GM12891 (cell line): ENCODE measurements around the gene NAV2.

Experiments used
- POLR2A ChIP-seq: IDR thresholded peaks from 2 replicates; pipeline ENCODE4 v1.6.1; 2011; ENCODE audit warnings: low read depth, low read length, control low read depth
- SPI1 ChIP-seq: IDR thresholded peaks from 2 replicates; pipeline ENCODE4 v1.6.1; 2011; ENCODE audit warnings: low read depth, low read length, control low read depth

GRCh38 chr11:19866037-19866436, 153.4 kb downstream of the NAV2 start:
- TF ChIP-seq SPI1 (no peak), POLR2A (no peak)
